Measurements from ENCODE around the gene NAALADL2. TPM values are rescaled to one million over a fixed set of nuclear protein-coding genes. Genes with fewer than 3 reads are reported as not detected.

Gene NAALADL2
- total RNA-seq, 1 donor from 2014 or later = 1.1 TPM

DNA sequence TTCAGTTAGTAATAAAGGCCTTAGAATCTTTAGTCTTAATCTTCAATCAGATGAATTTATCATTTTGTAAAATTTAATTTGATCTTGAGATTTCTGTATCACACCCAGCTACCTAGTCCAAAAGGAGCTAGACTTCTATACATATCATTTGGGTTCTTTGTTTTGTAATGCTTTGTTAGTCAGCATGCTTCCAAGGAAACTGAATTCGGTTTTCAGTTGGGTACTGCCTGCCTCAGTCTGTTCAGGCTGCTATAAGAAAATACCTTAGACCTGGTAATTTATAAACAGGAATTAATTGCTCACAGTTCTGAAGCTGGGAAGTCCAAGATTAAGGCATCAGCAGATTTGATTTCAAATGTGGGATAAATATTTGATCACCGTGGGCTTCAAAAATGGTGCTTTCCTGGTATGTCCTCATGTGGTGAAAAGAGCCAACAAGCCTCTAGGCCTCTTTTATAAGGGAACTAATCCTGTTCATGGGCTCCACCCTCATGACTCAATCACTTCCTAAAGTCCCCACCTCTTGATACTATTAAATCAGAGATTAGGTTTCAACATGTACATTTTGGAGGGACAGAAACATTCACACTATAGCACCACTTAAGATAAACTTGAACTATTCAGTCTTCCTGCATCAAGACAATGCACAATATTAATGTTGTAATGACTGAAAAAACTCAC lies 800.7 kb downstream of the NAALADL2 start:
- TF ChIP-seq, protein P1, sequence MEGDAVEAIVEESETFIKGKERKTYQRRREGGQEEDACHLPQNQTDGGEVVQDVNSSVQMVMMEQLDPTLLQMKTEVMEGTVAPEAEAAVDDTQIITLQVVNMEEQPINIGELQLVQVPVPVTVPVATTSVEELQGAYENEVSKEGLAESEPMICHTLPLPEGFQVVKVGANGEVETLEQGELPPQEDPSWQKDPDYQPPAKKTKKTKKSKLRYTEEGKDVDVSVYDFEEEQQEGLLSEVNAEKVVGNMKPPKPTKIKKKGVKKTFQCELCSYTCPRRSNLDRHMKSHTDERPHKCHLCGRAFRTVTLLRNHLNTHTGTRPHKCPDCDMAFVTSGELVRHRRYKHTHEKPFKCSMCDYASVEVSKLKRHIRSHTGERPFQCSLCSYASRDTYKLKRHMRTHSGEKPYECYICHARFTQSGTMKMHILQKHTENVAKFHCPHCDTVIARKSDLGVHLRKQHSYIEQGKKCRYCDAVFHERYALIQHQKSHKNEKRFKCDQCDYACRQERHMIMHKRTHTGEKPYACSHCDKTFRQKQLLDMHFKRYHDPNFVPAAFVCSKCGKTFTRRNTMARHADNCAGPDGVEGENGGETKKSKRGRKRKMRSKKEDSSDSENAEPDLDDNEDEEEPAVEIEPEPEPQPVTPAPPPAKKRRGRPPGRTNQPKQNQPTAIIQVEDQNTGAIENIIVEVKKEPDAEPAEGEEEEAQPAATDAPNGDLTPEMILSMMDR (IDR thresholded peaks at IDR 0.05; ENCODE audit: insufficient read depth, low read length, severe bottlenecking) = no peak
- FAIRE-seq = no peak
- H3K36me3 ChIP-seq (ENCODE audit: control insufficient read depth, insufficient read depth, low read length) = no peaks in the 10 kb centered on the region
- no peak overlapping the region for H3K4me3 ChIP-seq (ENCODE audit: low read depth, low read length)
- H3K27me3 ChIP-seq (ENCODE audit: control insufficient read depth, insufficient read depth, low read length) = no peaks in the 10 kb centered on the region
- peak; percentile 75 for DNase-seq (ENCODE audit: low read depth)

DNA sequence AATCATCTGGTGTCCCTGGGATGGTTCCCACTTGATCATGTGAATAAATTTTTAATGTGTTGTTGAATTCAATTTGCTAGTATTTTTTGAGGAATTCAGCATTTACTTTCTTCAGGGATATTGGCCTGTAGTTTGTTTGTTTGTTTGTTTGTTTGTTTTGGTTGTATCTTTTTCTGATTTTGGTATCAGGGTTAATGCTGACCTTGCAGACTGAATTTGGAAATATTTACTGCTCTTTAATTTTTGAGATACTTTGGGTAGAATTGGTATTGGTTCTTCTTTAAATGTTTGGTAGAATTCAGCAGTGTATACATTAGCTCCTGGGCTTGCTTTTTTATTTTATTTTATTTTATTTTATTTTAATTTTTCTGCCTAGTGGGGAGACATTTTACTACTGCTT lies 803.7 kb downstream of the NAALADL2 start:
- TF ChIP-seq, protein P1 (IDR thresholded peaks at IDR 0.05; ENCODE audit: insufficient read depth, low read length, severe bottlenecking) = no peak
- no peak for FAIRE-seq
- Histone ChIP-seq H3K36me3 (ENCODE audit: control insufficient read depth, insufficient read depth, low read length) (no peaks in the 10 kb centered on the region), H3K27me3 (ENCODE audit: control insufficient read depth, insufficient read depth, low read length) (no peaks in the 10 kb centered on the region), H3K4me3 (ENCODE audit: low read depth, low read length) (no peak overlapping the region)
- no peak for DNase-seq (ENCODE audit: low read depth)

DNA sequence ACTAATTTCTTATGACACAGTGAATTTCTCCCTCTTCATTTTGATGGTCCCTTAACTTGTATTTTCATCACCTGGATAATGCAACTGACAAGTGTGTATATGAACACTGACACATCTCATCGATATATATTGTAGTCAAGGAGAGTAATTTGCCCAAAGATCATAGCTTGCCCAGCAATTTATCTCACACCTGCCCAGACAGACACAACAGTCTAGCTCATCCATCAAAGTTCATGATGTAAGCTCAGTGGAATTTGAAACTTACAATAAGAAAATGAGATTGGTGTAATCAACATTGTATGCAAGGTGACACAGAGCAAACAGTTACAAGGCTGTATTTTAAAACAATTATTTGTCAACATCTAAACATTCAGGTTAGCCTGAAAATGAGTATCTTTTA lies 805.8 kb downstream of the NAALADL2 start:
- no peaks in the 10 kb centered on the region for H3K27me3 ChIP-seq (ENCODE audit: control insufficient read depth, insufficient read depth, low read length)
- TF ChIP-seq, protein P1 (IDR thresholded peaks at IDR 0.05; ENCODE audit: insufficient read depth, low read length, severe bottlenecking) = no peak
- DNase-seq (ENCODE audit: low read depth) (peak; percentile 66), FAIRE-seq (no peak)
- no peak overlapping the region for H3K4me3 ChIP-seq (ENCODE audit: low read depth, low read length)
- H3K36me3 ChIP-seq (ENCODE audit: control insufficient read depth, insufficient read depth, low read length) = no peaks in the 10 kb centered on the region

- FAIRE-seq (no peak), DNase-seq (ENCODE audit: low read depth) (peak; percentile 23)
- Histone ChIP-seq H3K27me3 (ENCODE audit: control insufficient read depth, insufficient read depth, low read length) (no peaks in the 10 kb centered on the region), H3K4me3 (ENCODE audit: low read depth, low read length) (no peak overlapping the region), H3K36me3 (ENCODE audit: control insufficient read depth, insufficient read depth, low read length) (no peaks in the 10 kb centered on the region)
- TF ChIP-seq, protein P1 (IDR thresholded peaks at IDR 0.05; ENCODE audit: insufficient read depth, low read length, severe bottlenecking) = no peak
Observed at GRCh38 chr3:175668300-175668699, 809.2 kb downstream of the NAALADL2 start.

GRCh38 chr3:175670557-175670956 lies 811.4 kb downstream of the NAALADL2 start:
- Histone ChIP-seq H3K4me3 (ENCODE audit: low read depth, low read length) (no peak overlapping the region), H3K27me3 (ENCODE audit: control insufficient read depth, insufficient read depth, low read length) (no peaks in the 10 kb centered on the region), H3K36me3 (ENCODE audit: control insufficient read depth, insufficient read depth, low read length) (no peaks in the 10 kb centered on the region)
- no peak for DNase-seq (ENCODE audit: low read depth)
- no peak for FAIRE-seq
- TF ChIP-seq, protein P1 (IDR thresholded peaks at IDR 0.05; ENCODE audit: insufficient read depth, low read length, severe bottlenecking) = no peak

All from bronchial epithelial cell (primary cell).